Astrocyte of the cerebellum (primary cell): Measurements from ENCODE around the gene GCFC2.
"Not testable (repeated sequence)": the region's sequence is repeated elsewhere in the genome, so short reads cannot be mapped to it uniquely, and the experiment has no call there.

Source experiments
- DNase-seq: peaks from one replicate; pipeline ENCODE4 v3.0.0-alpha.2; 2011; ENCODE audit warnings: low read depth
- H3K4me3 ChIP-seq: 2 replicates; pipeline ENCODE4 v1.5.1; 2011; ENCODE audit warnings: mild to moderate bottlenecking, low read depth, low read length, moderate library complexity
- in situ Hi-C: cut with HindIII; loops from 2 replicates; pipeline ENCODE4 v1.10.0; 2017; ENCODE audit warnings: low sequenced_read_pairs
- TF ChIP-seq, protein P1 (sequence below): IDR thresholded peaks from 2 replicates; pipeline ENCODE4 v1.5.1; 2012; ENCODE audit warnings: low read length, low read depth, moderate library complexity, mild to moderate bottlenecking; ENCODE audit errors: missing control alignments

Gene GCFC2

DNA sequence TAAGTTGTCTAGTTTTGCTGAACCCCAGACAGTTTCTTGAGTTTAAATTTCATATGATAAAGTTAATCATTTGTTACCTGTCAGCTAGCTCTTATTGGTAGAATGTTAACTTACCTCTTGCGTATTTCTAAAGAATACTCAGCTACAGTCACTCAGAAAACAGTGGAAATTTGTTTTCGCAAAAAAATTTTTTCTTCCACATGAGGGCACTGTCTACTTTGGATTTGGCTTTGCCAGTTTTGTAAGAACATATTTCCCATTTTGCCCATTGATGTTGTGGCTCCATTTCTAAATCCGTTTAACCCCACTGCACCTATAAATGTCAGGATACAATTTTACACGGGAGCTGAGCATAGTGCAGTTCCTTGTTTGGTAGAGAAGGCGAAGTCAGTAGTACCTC, 19.1 kb upstream of the GCFC2 start:
- H3K4me3 ChIP-seq, result no peak overlapping the region
- DNase-seq, result no peak
- TF ChIP-seq, protein P1, sequence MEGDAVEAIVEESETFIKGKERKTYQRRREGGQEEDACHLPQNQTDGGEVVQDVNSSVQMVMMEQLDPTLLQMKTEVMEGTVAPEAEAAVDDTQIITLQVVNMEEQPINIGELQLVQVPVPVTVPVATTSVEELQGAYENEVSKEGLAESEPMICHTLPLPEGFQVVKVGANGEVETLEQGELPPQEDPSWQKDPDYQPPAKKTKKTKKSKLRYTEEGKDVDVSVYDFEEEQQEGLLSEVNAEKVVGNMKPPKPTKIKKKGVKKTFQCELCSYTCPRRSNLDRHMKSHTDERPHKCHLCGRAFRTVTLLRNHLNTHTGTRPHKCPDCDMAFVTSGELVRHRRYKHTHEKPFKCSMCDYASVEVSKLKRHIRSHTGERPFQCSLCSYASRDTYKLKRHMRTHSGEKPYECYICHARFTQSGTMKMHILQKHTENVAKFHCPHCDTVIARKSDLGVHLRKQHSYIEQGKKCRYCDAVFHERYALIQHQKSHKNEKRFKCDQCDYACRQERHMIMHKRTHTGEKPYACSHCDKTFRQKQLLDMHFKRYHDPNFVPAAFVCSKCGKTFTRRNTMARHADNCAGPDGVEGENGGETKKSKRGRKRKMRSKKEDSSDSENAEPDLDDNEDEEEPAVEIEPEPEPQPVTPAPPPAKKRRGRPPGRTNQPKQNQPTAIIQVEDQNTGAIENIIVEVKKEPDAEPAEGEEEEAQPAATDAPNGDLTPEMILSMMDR, result peak; percentile 18
- in situ Hi-C loops, result no loop called here

DNA sequence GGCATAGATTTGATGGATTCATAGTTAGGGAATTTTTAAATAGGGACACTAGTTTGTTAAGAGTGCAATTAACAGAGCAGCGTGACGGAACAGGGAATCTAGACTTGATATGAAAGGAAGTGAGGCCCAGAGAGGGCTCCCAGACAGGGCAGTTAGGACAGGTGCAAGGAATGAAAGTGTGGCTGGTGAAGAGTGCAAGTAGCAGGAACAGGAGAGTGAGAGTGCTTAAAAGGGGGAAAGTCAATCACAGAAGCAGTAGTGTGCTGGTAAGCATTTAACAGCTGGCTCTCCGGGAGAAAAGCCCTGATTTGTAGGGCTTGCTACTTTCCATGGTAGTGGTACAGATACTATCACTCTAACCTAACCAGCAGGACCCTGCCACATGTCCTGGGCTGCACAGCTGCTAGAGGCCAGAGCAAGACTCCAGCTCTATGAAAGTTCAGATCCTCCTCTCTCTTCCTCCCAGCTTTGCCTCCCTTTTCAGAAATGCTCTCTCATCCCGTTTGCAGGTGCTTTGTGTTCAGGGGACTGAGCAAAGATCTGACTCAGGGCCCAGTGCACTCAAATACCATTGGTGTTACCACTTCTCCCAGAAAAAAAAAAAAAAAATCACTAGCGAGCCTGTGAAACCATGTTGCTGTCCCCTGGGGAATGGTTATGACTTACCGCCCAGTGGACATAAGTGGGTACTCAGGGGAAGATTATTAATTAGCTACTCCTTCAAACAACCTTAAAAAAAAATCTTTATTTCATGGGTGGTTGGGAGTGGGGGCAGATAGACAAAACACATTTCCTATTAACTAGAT, 18.1 kb upstream of the GCFC2 start:
- TF ChIP-seq, protein P1, result no peak
- in situ Hi-C loops, result no loop called here
- no peak for DNase-seq
- no peak overlapping the region for H3K4me3 ChIP-seq

DNA sequence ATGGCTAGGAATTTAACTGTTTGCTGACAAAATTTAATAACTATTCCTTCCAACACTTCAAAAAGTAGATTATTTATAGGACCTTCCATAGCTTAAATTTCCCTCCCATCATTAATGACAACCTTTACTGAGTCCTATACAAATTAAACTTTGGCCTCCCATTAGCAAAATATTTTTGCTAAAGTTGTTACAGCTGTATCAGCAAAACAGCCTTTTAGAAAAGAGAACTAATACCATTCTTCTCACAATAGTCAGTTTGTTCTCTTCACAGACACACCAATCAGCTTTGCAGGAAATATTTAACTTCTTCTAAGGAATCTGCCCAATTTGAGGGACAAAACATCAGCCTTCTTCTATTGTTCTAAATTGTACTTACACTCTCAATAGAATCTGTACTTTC, 12.0 kb upstream of the GCFC2 start:
- no peak overlapping the region for H3K4me3 ChIP-seq
- TF ChIP-seq, protein P1, result no peak
- in situ Hi-C loops, result no loop called here
- DNase-seq, result no peak

DNA sequence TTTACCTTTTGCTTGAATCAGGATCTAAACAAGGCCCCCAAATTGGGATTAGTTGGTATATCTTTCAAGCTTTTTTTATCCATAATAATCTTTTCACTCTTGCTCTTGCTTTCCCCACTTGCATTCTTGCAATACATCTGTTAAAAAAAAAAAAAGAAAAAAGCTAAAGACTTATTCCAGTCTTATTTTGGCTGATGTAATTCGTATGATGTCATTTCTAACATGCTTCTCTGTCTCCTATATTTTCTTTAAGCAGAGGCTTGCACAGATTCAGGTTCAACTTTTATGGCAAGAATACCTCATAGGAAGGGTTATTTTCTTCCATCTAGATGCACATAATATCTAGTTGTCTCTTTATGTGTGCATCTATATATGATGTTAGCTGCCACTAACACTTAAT, 9.8 kb upstream of the GCFC2 start:
- TF ChIP-seq, protein P1, result no peak
- in situ Hi-C loops, result no loop called here
- DNase-seq, result no peak
- no peak overlapping the region for H3K4me3 ChIP-seq

DNA sequence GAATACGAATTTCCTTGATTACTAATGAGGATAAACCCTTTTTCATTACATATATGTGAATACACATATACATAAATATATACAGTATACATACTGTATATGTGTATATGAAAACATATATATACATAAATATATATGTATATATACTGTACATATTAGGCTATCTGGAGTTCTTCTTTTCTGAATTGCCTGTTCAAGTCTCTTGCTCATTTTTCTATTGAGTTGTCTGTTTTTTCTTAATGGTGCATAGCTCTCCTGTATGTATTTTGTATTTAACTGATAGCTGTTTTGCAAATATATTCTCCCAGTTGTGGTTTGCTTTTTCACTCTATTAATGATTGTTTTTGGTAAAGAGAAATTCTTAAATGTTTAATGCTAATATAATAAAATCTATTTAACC, 8.9 kb upstream of the GCFC2 start:
- TF ChIP-seq, protein P1, result no peak
- H3K4me3 ChIP-seq, result no peak overlapping the region
- DNase-seq, result no peak
- in situ Hi-C loops, result no loop called here

DNA sequence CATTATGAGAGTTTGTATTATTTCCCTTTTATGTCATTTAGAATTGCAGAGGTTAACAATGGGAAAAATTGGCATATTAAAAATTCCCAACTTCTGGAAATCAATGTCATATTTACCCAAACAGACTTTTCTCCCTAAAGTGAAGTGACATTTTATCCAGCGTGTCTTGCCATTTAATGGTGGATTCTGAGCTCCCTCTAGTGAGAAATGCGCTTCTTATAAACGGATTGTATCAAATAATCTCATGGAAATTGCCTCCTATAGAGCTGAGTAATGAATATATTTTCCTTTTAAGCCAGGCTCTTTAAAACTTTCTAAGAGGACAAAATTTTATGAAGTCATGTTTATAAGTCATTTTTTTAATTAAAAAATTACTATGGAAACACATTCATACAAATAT, 5.7 kb upstream of the GCFC2 start:
- H3K4me3 ChIP-seq, result no peak overlapping the region
- TF ChIP-seq, protein P1, result no peak
- no peak for DNase-seq
- in situ Hi-C loops, result no loop called here

DNA sequence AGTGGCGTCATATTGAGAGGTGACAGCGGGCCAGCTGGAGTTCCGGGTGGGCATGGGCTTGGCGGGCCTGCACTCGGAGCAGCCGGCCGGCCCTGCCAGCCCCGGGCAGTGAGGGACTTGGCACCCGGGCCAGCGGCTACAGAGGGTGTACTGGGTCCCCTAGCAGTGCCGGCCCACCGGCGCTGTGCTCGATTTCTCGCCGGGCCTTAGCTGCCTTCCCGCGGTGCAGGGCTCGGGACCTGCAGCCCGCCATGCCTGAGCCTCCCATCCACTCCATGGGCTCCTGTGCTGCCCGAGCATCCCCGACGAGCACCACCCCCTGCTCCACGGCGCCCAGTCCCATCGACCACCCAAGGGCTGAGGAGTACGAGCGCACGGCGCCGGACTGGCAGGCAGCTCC, 875 bp upstream of the GCFC2 start:
- DNase-seq, H3K4me3 ChIP-seq, in situ Hi-C loops: not testable (repeated sequence)
